ENCODE measurements around the gene FRRS1.

DNA sequence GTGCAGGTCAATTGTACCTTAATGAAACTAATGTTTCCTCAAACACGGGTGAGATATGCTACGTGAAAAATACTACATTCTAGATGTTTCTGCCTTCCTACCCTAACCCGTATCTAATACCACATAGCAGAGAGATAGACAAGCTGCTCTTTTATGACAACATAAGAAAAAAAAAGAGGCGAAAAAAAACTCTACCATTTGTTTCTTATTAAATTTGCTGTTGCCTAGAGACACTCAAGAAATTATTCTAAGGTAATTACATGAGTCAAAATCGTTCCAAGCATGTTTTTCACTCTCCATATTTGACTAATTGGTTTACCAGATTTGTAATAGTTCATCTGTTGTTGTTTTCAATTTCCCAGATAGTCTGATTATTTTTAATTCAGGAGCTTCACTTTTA is 93.1 kb downstream of the FRRS1 start:
- TF ChIP-seq, protein P1, sequence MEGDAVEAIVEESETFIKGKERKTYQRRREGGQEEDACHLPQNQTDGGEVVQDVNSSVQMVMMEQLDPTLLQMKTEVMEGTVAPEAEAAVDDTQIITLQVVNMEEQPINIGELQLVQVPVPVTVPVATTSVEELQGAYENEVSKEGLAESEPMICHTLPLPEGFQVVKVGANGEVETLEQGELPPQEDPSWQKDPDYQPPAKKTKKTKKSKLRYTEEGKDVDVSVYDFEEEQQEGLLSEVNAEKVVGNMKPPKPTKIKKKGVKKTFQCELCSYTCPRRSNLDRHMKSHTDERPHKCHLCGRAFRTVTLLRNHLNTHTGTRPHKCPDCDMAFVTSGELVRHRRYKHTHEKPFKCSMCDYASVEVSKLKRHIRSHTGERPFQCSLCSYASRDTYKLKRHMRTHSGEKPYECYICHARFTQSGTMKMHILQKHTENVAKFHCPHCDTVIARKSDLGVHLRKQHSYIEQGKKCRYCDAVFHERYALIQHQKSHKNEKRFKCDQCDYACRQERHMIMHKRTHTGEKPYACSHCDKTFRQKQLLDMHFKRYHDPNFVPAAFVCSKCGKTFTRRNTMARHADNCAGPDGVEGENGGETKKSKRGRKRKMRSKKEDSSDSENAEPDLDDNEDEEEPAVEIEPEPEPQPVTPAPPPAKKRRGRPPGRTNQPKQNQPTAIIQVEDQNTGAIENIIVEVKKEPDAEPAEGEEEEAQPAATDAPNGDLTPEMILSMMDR (IDR thresholded peaks at IDR 0.05), result no peak
- no peak for TF ChIP-seq POLR2A (IDR thresholded peaks at IDR 0.05)

Measured in right lobe of liver (tissue), 4 donors.